Smooth muscle cell (in vitro differentiated cells): ENCODE measurements around the gene SLC44A2. TPM values are rescaled to one million over a fixed set of nuclear protein-coding genes. Genes with fewer than 3 reads are reported as not detected.
"Not testable (repeated sequence)": the region's sequence is repeated elsewhere in the genome, so short reads cannot be mapped to it uniquely, and the experiment has no call there.

Experiments used
- DNase-seq: peaks from one replicate; lab custom pipeline; 2025; ENCODE audit not compliant: unreplicated experiment; lab: John Stamatoyannopoulos, UW
- H2AFZ ChIP-seq: fragments of 200-600 bp; sonication (generic); 2 replicates; pipeline ENCODE4 v1.6.0; 2016; ENCODE audit warnings: antibody characterized with exemption, low read depth, mild to moderate bottlenecking
- H3F3A ChIP-seq: fragments of 200-600 bp; sonication (generic); 2 replicates; pipeline ENCODE4 v1.6.0; 2017; ENCODE audit warnings: antibody characterized with exemption, low read depth
- H3K27ac ChIP-seq: fragments of 200-600 bp; sonication (generic); 2 replicates; pipeline ENCODE4 v1.5.1; 2016; ENCODE audit warnings: low read depth, mild to moderate bottlenecking
- H3K27me3 ChIP-seq: fragments of 200-600 bp; sonication (generic); 2 replicates; pipeline ENCODE4 v1.6.1; 2016; ENCODE audit warnings: low read depth, mild to moderate bottlenecking
- H3K36me3 ChIP-seq: fragments of 200-600 bp; sonication (generic); 2 replicates; pipeline ENCODE4 v1.5.1; 2016; ENCODE audit warnings: low read depth
- H3K4me1 ChIP-seq: fragments of 200-600 bp; sonication (generic); 2 replicates; pipeline ENCODE4 v1.5.1; 2016; ENCODE audit warnings: low read depth
- H3K4me2 ChIP-seq: fragments of 200-600 bp; sonication (generic); 2 replicates; pipeline ENCODE4 v1.6.0; 2016; ENCODE audit warnings: mild to moderate bottlenecking
- H3K4me3 ChIP-seq: fragments of 200-600 bp; sonication (generic); 2 replicates; pipeline ENCODE4 v1.5.1; 2016; ENCODE audit warnings: mild to moderate bottlenecking
- H3K79me2 ChIP-seq: fragments of 200-600 bp; sonication (generic); 2 replicates; pipeline ENCODE4 v1.6.0; 2016; ENCODE audit warnings: low read depth, mild to moderate bottlenecking
- H3K9ac ChIP-seq: fragments of 200-600 bp; sonication (generic); 2 replicates; pipeline ENCODE4 v1.6.0; 2016; ENCODE audit warnings: low read depth
- H3K9me3 ChIP-seq: fragments of 200-600 bp; sonication (generic); replicated peaks from 2 replicates; pipeline ENCODE4 v1.5.1; 2016; ENCODE audit warnings: low read depth
- H4K20me1 ChIP-seq: fragments of 200-600 bp; sonication (generic); 2 replicates; pipeline ENCODE4 v1.6.0; 2016; ENCODE audit warnings: low read depth
- WGBS: methylation state at CpG from one replicate; pipeline ENCODE4 v1.1.7; 2016; ENCODE audit warnings: low lambda C conversion rate; 5-methylcytosine and 5-hydroxymethylcytosine counted together
- polyA plus RNA-seq: library from polyadenylated mRNA; unstranded; fragments of >200 nt; fragmentation: Nextera tagmentation; extraction: Ambion mirVana; gene quantifications from 2 replicates; pipeline ENCODE4 v1.2.1, GENCODE V29; 2016
- total RNA-seq: library from RNA; depleted of rRNA; stranded (reverse); fragments of >200 nt; gene quantifications from 2 replicates; pipeline ENCODE4 v1.2.3, GENCODE V29; 2014
- TF ChIP-seq, protein P1 (sequence below): fragments of 200-600 bp; sonication (generic); IDR thresholded peaks from 2 replicates; pipeline ENCODE4 v1.5.1; 2017; ENCODE audit warnings: borderline replicate concordance, mild to moderate bottlenecking, antibody characterized with exemption; ENCODE audit not compliant: insufficient read depth, poor library complexity, severe bottlenecking

The SLC44A2 gene
- total and polyA plus RNA-seq, 2 experiments from 2014 or later: 79.5 to 123 TPM

DNA sequence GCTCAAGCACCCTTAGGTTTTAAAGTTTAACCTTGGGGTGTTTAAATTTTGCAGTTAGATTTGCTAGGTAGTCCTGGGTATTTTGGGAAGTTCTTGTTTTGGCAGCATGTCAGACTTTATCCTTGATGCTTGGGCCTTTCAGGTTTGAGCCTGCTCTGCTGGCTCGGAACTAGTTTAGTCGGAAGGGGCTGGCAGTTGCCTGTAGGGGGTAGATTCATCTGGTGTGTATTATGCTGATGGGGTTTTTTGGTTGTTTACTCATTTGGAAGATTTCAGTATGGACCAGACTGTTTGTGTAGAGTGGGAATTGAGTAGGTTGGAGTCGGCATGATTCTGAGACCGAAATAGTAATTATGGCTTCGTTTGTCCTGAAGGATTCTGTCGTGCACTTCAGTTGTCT is 43.9 kb downstream of the SLC44A2 start:
- no peak for DNase-seq
- Histone ChIP-seq H3F3A (no peaks in the 10 kb centered on the region), H3K9ac (no peak overlapping the region), H3K27ac (no peak overlapping the region), H3K4me2 (no peak overlapping the region), H4K20me1 (peaks cover 100% of the 10 kb centered on the region), H3K27me3 (no peaks in the 10 kb centered on the region), H3K9me3 (no peaks in the 10 kb centered on the region), H3K4me3 (no peak overlapping the region), H3K79me2 (peaks cover 98% of the 10 kb centered on the region), H2AFZ (no peak overlapping the region), H3K36me3 (no peaks in the 10 kb centered on the region), H3K4me1 (no peaks in the 10 kb centered on the region)
- TF ChIP-seq, protein P1, sequence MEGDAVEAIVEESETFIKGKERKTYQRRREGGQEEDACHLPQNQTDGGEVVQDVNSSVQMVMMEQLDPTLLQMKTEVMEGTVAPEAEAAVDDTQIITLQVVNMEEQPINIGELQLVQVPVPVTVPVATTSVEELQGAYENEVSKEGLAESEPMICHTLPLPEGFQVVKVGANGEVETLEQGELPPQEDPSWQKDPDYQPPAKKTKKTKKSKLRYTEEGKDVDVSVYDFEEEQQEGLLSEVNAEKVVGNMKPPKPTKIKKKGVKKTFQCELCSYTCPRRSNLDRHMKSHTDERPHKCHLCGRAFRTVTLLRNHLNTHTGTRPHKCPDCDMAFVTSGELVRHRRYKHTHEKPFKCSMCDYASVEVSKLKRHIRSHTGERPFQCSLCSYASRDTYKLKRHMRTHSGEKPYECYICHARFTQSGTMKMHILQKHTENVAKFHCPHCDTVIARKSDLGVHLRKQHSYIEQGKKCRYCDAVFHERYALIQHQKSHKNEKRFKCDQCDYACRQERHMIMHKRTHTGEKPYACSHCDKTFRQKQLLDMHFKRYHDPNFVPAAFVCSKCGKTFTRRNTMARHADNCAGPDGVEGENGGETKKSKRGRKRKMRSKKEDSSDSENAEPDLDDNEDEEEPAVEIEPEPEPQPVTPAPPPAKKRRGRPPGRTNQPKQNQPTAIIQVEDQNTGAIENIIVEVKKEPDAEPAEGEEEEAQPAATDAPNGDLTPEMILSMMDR: no peak
- 91% methylated on average over 6 of the region's 6 CpGs for WGBS

DNA sequence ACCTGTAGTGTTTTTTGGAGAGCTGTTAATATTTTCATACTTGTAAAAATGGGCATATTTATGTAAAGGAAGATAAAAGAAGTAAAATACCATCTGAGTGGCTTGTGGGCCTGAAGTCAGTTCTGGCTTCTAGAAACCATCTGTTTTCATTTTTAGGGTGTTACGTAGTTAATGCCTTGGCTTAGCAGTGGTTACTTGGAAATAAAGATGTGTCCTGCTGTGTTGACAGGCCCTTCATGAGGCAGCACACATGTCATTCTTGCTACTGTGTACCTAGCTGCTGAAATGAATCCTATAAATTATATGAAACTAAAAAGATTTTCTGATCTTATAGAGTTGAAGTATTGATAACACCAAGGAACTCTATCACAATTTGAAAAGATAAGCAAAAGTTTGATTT is 44.8 kb downstream of the SLC44A2 start:
- Histone ChIP-seq H3K9me3 (no peaks in the 10 kb centered on the region), H3F3A (no peaks in the 10 kb centered on the region), H3K27me3 (no peaks in the 10 kb centered on the region), H3K36me3 (no peaks in the 10 kb centered on the region), H3K4me1 (no peaks in the 10 kb centered on the region), H3K79me2 (peaks cover 96% of the 10 kb centered on the region), H2AFZ (no peak overlapping the region), H3K4me3 (no peak overlapping the region), H3K9ac (no peak overlapping the region), H4K20me1 (peaks cover 100% of the 10 kb centered on the region), H3K4me2 (no peak overlapping the region), H3K27ac (no peak overlapping the region)
- no peak for DNase-seq
- TF ChIP-seq, protein P1: no peak
- 44% methylated on average over 1 of the region's 1 CpG for WGBS

- no peak overlapping the region for H2AFZ ChIP-seq
- H3K4me2 ChIP-seq: no peak overlapping the region
- H3K79me2 ChIP-seq: peaks cover 88% of the 10 kb centered on the region
- H3F3A ChIP-seq: no peaks in the 10 kb centered on the region
- H3K9me3 ChIP-seq: no peaks in the 10 kb centered on the region
- DNase-seq: no peak
- WGBS: 96% methylated on average over 24 of the region's 24 CpGs
- TF ChIP-seq, protein P1: no peak
- H3K4me3 ChIP-seq: no peak overlapping the region
- H3K27ac ChIP-seq: no peak overlapping the region
- H3K27me3 ChIP-seq: no peaks in the 10 kb centered on the region
- H4K20me1 ChIP-seq: peaks cover 100% of the 10 kb centered on the region
- H3K9ac ChIP-seq: no peak overlapping the region
- H3K4me1 ChIP-seq: no peaks in the 10 kb centered on the region
- H3K36me3 ChIP-seq: no peaks in the 10 kb centered on the region
Observed at GRCh38 chr19:10670876-10671804, 45.8 kb downstream of the SLC44A2 start.

DNA sequence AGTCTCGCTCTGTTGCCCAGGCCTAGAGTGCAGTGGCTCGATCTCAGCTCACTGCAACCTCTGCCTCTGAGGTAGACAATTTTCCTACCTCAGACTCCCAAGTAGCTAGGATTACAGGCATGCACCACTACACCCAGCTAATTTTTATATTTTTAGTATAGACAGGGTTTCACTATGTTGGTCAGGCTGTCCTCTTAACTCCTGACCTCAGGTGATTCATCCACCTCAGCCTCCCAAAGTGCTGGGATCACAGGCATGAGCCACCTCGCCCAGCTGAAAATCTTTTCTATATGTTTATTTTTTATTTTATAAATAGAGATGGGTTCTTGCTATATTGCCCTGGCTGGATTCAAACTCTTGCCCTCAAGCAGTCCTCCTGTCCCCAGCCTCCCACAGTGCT is 46.6 kb downstream of the SLC44A2 start:
- H3K9ac ChIP-seq, H3F3A ChIP-seq, H3K27ac ChIP-seq, H3K4me3 ChIP-seq, H3K27me3 ChIP-seq, H3K36me3 ChIP-seq, H2AFZ ChIP-seq, DNase-seq, H3K9me3 ChIP-seq, H3K4me2 ChIP-seq, H3K4me1 ChIP-seq: not testable (repeated sequence)
- peaks cover 100% of the 10 kb centered on the region for H4K20me1 ChIP-seq
- peaks cover 83% of the 10 kb centered on the region for H3K79me2 ChIP-seq
- 99% methylated on average over 3 of the region's 3 CpGs for WGBS

DNA sequence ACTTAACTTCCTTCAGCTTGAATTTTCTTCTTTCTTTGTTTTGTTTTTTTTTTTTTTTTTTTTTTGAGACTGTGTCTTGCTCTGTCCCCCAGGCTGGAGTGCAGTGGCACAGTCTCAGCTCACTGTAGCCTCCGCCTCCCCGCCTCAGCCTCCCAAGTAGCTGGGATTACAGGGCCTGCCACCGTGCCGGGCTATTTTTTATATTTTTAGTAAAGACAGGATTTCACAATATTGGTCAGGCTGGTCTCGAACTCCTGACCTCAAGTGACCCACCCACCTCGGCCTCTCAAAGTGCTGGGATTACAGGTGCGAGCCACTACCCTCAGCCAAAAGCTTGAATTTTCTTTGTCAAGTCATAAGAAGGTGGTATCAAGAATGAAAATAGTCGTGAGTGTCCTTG is 49.9 kb downstream of the SLC44A2 start:
- H2AFZ ChIP-seq, H3K4me2 ChIP-seq, H3K4me1 ChIP-seq, H3K27me3 ChIP-seq, DNase-seq, H3K9me3 ChIP-seq, H3K9ac ChIP-seq, H3K4me3 ChIP-seq, H3F3A ChIP-seq, H3K27ac ChIP-seq: not testable (repeated sequence)
- peaks cover 12% of the 10 kb centered on the region for H3K36me3 ChIP-seq
- peaks cover 68% of the 10 kb centered on the region for H3K79me2 ChIP-seq
- H4K20me1 ChIP-seq: peaks cover 100% of the 10 kb centered on the region
- WGBS: 94% methylated on average over 8 of the region's 8 CpGs
